ENCODE results near the gene ZSCAN22.

ZSCAN22 gene

GRCh38 chr19:58284199-58284598 lies 42.6 kb upstream of the ZSCAN22 start:
- Histone ChIP-seq H3K27ac (ENCODE audit: low read depth, low read length, poor library complexity, severe bottlenecking) (no peak overlapping the region), H3K9me3 (ENCODE audit: low read length) (peaks cover 29% of the 10 kb centered on the region), H3K27me3 (ENCODE audit: insufficient read depth, low read length) (no peaks in the 10 kb centered on the region), H3K9ac (ENCODE audit: low read length) (no peak overlapping the region), H4K20me1 (ENCODE audit: insufficient read depth, low read length) (no peaks in the 10 kb centered on the region), H3K4me3 (ENCODE audit: low read depth, low read length, poor library complexity, severe bottlenecking) (no peak overlapping the region), H3K9me2 (ENCODE audit: low read depth, low read length) (no peaks in the 10 kb centered on the region), H3K4me1 (ENCODE audit: insufficient read depth, low read length, severe bottlenecking) (peaks cover 12% of the 10 kb centered on the region), H3K4me2 (ENCODE audit: low read length) (no peak overlapping the region), H2AFZ (ENCODE audit: low read length) (no peak overlapping the region), H3K36me3 (ENCODE audit: insufficient read depth, low read length) (peaks cover 88% of the 10 kb centered on the region), H3K79me2 (ENCODE audit: insufficient read depth, low read length) (peaks cover 26% of the 10 kb centered on the region), H3F3A (ENCODE audit: insufficient read depth, low read length) (no peaks in the 10 kb centered on the region)
- TF ChIP-seq, protein P1, sequence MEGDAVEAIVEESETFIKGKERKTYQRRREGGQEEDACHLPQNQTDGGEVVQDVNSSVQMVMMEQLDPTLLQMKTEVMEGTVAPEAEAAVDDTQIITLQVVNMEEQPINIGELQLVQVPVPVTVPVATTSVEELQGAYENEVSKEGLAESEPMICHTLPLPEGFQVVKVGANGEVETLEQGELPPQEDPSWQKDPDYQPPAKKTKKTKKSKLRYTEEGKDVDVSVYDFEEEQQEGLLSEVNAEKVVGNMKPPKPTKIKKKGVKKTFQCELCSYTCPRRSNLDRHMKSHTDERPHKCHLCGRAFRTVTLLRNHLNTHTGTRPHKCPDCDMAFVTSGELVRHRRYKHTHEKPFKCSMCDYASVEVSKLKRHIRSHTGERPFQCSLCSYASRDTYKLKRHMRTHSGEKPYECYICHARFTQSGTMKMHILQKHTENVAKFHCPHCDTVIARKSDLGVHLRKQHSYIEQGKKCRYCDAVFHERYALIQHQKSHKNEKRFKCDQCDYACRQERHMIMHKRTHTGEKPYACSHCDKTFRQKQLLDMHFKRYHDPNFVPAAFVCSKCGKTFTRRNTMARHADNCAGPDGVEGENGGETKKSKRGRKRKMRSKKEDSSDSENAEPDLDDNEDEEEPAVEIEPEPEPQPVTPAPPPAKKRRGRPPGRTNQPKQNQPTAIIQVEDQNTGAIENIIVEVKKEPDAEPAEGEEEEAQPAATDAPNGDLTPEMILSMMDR (IDR thresholded peaks at IDR 0.05; ENCODE audit: low read length): no peak
- no peak for TF ChIP-seq EZH2 (IDR thresholded peaks at IDR 0.05; ENCODE audit: borderline replicate concordance, low read length)

DNA sequence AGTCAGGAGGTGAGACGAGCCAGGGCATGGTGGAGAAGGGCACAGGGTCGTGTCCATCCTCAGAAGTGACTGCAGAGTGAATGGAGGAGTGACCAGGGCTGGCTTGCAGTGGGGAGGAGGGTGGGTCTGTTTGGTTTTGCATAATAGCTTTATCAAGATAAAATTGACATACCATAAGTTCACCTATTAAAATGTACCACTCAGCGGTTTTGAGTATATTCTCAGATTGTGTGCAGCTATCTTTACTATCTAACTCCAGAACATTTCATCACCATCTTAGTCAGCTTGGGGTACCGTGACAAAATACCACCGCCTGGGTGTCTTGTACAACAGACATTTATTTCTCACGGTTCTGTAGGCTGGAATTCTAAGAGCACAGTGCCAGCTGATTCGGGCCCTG lies 34.9 kb upstream of the ZSCAN22 start:
- H3K27ac ChIP-seq (ENCODE audit: low read depth, low read length, poor library complexity, severe bottlenecking): no peak overlapping the region
- H3K27me3 ChIP-seq (ENCODE audit: insufficient read depth, low read length): no peaks in the 10 kb centered on the region
- peaks cover 38% of the 10 kb centered on the region for H3K9me3 ChIP-seq (ENCODE audit: low read length)
- H3K9me2 ChIP-seq (ENCODE audit: low read depth, low read length): no peaks in the 10 kb centered on the region
- H3K4me1 ChIP-seq (ENCODE audit: insufficient read depth, low read length, severe bottlenecking): no peaks in the 10 kb centered on the region
- H3K79me2 ChIP-seq (ENCODE audit: insufficient read depth, low read length): no peaks in the 10 kb centered on the region
- no peaks in the 10 kb centered on the region for H4K20me1 ChIP-seq (ENCODE audit: insufficient read depth, low read length)
- no peak overlapping the region for H3K4me3 ChIP-seq (ENCODE audit: low read depth, low read length, poor library complexity, severe bottlenecking)
- TF ChIP-seq, protein P1 (IDR thresholded peaks at IDR 0.05; ENCODE audit: low read length): no peak
- no peak for TF ChIP-seq EZH2 (IDR thresholded peaks at IDR 0.05; ENCODE audit: borderline replicate concordance, low read length)
- H2AFZ ChIP-seq (ENCODE audit: low read length): no peak overlapping the region
- no peak overlapping the region for H3K9ac ChIP-seq (ENCODE audit: low read length)
- peaks cover 98% of the 10 kb centered on the region for H3K36me3 ChIP-seq (ENCODE audit: insufficient read depth, low read length)
- no peak overlapping the region for H3K4me2 ChIP-seq (ENCODE audit: low read length)
- no peaks in the 10 kb centered on the region for H3F3A ChIP-seq (ENCODE audit: insufficient read depth, low read length)

DNA sequence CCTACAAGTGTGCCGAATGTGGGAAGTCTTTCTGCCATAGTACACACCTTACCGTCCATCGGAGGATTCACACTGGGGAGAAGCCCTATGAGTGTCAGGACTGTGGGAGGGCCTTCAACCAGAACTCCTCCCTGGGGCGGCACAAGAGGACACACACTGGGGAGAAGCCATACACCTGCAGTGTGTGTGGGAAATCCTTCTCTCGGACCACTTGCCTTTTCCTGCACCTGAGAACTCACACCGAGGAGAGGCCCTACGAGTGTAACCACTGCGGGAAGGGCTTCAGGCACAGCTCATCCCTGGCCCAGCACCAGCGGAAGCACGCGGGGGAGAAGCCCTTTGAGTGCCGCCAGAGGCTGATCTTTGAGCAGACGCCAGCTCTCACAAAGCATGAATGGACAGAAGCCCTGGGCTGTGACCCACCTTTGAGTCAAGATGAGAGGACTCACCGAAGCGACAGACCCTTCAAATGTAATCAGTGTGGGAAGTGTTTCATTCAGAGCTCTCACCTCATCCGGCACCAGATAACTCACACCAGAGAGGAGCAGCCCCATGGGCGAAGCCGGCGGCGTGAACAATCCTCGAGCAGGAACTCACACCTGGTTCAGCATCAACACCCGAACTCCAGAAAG lies 31.9 kb upstream of the ZSCAN22 start:
- peaks cover 98% of the 10 kb centered on the region for H3K36me3 ChIP-seq (ENCODE audit: insufficient read depth, low read length)
- H3K27me3 ChIP-seq (ENCODE audit: insufficient read depth, low read length): no peaks in the 10 kb centered on the region
- H2AFZ ChIP-seq (ENCODE audit: low read length): no peak overlapping the region
- no peak overlapping the region for H3K27ac ChIP-seq (ENCODE audit: low read depth, low read length, poor library complexity, severe bottlenecking)
- no peak overlapping the region for H3K4me2 ChIP-seq (ENCODE audit: low read length)
- no peak overlapping the region for H3K4me3 ChIP-seq (ENCODE audit: low read depth, low read length, poor library complexity, severe bottlenecking)
- no peaks in the 10 kb centered on the region for H3K79me2 ChIP-seq (ENCODE audit: insufficient read depth, low read length)
- peaks cover 30% of the 10 kb centered on the region for H3K9me3 ChIP-seq (ENCODE audit: low read length)
- H3K9ac ChIP-seq (ENCODE audit: low read length): no peak overlapping the region
- TF ChIP-seq, protein P1 (IDR thresholded peaks at IDR 0.05; ENCODE audit: low read length): no peak
- no peak for TF ChIP-seq EZH2 (IDR thresholded peaks at IDR 0.05; ENCODE audit: borderline replicate concordance, low read length)
- no peaks in the 10 kb centered on the region for H3K9me2 ChIP-seq (ENCODE audit: low read depth, low read length)
- no peaks in the 10 kb centered on the region for H3K4me1 ChIP-seq (ENCODE audit: insufficient read depth, low read length, severe bottlenecking)
- no peaks in the 10 kb centered on the region for H4K20me1 ChIP-seq (ENCODE audit: insufficient read depth, low read length)
- H3F3A ChIP-seq (ENCODE audit: insufficient read depth, low read length): no peaks in the 10 kb centered on the region

Data from OCI-LY1 (cell line).